Fibroblast of skin of left biceps (primary cell): ENCODE results near the gene CIB4.
A peak's percentile ranks its signal among the peaks of the same experiment; 100 is the strongest.

ENCODE experiments used
- DNase-seq, 2 experiments: peaks; one replicate each; pipeline ENCODE4 v3.0.0-alpha.2; 2013; ENCODE audit warnings: low read depth in 2 of 2

CIB4 gene

DNA sequence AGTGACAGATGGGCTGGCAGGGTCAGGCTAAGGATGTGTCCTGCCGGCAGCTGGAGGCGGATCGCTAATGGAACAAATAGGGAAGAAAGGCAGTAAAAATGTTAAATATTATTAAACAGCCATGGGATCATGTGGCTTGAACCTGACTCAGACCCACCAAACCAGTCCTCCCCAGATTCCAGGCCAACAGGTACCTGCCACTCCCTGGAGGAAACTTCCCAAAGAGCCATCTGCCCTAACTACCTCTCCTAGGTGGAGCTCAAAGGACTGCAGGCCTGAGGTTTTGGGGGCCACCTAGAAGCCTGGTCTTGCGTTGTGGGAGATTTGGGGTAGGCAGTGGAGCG is 34.3 kb downstream of the CIB4 start:
- DNase-seq = no peak

DNA sequence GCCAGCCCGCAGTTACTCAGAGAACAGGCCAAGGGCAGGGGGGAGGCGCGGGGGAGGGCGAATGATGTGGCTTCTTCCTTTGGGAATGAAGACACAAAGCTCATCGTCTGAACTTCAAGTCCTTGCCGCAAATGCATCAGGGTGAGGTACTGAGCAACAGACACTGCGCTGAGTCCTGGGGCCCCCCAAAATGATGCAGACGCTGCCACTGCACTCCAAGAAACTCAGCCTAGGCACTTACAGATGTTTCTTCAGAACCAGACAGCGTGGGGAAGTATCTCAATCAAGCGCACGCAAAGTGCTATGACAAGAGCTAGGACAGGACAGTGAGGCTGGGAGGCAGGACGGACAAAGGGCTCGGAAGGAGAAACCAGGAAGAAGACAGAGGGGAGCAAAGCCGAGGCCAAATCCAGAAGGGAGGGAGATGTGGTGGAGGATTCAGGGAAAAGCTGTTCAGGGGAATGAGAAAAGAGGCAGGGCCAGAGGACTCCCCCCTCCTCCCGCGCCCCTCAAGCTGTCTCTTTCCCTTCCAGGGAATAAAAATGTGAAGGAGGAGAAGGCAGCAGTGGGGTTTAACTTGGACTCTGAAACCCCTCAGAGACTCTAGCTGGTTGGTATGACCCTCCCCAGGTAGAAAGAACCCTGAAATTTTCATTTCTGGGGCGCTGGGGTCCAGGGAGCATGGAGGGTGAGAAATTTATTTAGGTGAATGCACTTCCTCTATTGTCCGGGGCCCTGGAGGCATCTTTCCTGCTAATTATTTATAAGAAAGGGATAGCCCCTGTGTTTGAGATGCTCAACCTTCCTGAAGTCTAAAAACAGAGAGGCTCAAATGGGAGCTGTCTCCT is 34.9 kb downstream of the CIB4 start:
- DNase-seq = no peak

DNA sequence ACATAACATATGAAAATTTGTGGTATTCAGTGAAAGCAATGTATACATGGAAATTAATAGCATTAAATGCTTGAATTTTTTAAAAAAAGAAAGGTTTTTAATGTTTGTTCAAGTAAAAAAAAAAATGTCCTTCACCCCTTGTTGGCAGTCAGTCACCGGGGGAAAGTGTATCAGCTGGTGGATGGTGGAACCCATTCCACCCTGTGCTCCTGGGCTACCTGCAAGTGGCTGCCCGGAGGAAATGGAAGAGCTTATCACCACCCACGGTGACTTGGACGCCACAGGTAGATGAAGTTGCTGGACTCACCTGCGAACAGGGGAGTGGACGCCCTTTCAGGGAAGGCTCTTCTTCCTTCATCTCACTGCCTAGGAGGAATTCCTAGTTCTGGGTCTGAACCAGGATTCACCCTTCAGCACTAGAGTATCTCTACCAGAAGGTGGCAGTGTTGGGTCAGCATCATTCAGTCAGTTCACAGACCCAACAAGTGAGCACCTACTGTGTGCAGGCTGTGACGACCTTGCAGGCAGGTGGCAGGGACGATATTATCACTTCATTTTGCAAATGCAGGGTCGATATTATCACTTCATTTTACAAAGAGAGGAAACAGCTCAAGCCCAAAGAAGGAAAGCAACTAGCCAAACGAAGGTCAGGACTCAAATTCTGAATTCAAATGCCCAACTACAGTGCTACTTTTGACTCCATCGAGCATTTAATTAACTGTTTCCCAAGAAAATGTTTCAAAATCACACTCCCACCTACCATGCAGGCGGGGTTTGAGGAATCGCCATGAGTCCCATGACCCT is 35.8 kb downstream of the CIB4 start:
- peak; percentile 0 to 1 for DNase-seq

DNA sequence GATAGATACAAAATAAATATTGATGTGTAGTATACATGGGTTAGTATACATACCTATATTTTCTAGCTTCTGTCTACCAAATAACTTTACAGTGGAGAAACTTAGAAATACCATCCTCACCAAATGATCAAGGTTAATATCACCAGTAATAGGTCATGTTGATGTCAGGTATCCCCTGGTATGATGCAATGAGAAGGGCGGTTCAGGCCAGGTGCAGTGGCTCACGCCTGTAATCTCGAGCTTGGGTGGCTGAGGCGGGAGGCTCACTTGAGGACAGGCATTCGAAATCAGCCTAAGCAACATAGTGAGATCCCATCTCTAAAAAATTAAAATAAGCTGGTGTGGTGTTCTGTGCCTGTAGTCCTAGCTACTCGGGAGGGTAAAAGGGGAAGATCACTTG is 38.6 kb downstream of the CIB4 start:
- DNase-seq = no peak

DNA sequence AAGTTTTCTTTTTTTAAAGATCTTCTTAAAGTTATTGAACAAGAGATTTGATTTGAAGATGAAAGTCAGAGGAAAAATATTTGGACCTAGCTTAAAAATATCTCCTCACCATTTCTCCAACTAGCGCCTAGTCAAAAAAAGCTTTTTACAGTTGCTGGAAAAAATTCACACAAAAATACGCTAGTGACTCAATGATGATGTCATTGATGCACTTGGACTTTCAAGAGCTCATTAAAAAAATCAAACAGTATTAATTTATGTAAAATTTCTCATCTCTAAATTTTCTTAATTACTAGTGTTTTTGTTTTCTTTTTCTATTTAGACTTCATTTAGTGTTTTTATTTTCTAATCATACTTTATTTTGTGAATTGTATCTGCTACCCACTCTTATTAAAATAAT is 41.8 kb downstream of the CIB4 start:
- no peak for DNase-seq

DNA sequence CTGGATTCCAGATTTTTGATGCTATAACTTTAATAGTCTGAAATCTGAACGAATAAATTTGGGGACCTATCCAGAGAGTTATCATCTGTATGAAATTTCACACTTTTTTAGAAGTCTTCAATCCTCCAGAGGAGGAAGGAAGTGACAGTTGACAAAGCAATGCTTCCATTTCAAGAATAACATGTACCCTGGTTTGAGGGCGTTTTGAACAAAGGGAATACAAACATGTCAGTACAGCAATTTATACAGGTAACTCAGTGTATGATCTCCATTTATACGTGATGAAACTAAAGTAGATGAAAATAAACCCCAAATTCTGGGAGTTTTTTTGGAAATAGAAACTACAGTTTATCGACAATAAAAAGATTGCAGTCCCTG is 42.2 kb downstream of the CIB4 start:
- DNase-seq = no peak

DNA sequence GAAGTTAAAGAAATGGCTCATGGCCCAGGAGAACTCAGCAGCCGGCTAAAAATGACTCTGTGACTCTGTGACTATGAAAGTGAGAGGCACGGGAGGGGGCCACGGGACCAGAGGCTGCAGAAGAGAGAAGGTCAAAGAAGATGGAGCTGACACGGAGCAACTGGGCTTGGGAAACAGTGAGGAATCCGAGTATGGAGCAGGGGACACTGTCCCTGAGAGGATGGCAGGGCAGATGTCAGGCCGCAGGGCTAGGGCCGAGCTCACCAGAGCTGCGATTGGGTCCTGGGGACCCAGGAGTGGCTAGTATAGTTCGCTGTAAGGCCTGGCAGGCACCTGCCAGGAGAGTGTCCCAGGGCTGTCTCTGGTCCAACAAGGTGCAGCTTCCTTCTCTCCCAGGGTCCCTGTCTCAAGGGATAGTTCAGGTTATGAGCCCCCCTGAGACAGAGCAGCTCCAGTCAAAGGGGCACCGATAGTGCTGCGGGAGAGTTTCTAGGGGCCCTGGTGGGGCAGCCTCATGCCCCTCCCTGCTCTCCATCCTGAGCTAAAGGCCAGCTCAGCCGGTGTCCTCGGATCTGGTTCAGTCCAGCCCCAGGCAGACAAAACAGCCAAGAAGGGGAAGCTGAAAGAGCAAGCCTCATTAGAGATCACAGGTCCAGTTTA is 42.7 kb downstream of the CIB4 start:
- no peak for DNase-seq

DNA sequence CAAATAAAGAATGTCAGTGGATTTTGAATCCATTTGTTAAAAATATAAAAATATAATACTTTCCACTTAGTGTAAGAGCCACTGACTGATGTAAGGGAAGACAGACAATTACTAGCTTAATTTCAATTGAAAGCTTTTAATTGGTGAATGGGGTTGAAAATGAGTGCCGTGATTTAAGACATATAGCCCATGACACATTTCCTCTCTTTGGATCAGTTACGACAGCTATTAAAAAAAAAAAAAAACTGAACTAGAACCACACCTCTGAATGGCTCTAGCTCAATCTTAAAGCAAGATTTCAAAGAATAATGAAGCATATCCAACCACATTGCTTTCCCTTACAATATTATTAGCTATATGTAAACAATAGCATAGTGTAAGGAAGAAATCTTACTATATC is 44.0 kb downstream of the CIB4 start:
- DNase-seq = no peak

DNA sequence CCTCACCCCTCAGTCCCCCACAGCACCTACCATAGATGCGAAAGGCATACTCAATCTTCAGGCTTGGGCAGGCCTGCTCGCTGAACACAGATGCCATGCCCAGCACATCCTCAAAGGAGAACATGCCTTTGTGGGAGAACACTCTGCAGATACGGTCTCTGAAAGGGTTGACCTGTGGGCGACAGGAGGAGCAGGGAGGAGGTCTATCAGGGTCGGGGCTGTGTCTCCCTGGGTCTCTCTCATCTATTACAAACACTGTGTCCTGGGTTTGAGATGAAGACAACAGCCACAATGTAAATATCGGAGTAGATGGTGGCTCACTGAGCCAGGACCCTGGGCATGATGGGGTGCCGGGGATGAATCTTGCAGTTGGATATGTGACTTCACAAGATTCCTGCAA is 46.0 kb downstream of the CIB4 start:
- DNase-seq = no peak

DNA sequence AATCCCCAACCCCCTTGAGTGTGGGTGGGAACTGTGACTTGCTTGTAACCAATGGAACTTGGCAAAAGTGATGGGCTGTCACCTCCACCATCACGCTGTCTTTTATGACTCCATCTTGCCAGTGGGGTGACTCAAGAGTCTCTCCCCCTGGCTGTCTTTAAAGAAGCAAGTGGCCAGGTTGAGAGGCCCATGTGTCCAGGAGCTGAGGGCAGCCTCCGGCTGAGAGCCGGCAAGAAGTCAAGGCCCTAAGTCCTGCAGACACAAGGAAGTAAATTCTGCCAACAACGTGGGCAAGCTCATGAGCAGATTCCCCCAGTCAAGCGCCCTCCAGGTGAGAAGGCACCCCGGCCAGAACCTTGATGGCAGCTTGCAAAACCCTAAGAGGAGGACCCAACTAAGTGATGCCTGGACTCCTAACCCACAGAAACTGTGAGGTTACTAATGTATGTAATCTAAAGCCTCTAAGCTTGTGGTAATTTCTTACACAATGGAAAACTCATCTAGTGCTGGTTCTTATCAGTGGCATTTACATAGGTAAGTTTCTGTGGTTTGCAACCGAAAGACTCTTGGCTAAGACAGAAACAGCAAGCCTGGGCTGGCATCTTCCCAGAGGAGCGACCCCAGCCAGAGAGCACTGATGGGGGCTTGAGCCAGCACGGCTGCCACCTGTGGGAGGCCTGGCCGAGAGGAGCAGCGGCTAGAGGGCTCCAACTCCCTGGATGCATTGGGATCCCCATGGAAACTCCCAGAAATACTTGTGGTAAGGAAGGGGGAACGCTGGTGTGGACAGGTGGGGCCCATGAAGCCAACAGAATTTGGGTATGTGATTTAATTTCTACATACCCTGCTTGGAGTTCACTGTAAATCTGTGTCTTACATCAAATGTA is 49.3 kb downstream of the CIB4 start:
- DNase-seq = no peak

DNA sequence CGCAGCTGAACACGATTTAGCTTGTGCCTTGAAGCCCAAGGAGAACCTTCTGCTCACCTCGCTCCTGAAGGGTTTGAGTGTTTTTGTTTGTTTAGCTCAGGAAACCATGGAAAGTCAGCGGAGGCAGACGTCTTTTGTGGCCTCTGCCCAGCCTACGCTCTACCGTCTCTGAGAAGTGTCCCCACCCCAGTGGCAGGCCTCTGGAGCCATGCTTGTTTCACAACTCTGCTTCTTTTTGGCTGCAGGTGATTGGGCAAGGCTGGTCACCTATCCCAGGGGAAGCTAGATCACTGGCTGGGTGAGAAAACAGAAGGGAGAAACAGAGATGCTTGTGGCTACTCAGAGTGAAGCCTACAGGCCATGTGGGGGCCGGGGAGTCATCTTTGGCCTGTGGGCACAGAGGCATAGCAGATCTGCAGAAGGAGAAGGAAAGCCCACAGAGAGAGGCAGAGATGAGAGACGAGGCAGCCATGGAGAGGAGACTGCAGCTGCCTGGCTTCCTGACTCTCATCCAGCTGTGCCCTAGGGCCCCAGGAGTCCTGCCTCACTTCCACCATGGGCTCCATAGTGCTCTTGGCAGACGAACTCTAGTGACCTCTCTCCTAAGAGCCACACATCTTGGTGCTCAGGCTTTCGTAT is 50.1 kb downstream of the CIB4 start:
- no peak for DNase-seq

DNA sequence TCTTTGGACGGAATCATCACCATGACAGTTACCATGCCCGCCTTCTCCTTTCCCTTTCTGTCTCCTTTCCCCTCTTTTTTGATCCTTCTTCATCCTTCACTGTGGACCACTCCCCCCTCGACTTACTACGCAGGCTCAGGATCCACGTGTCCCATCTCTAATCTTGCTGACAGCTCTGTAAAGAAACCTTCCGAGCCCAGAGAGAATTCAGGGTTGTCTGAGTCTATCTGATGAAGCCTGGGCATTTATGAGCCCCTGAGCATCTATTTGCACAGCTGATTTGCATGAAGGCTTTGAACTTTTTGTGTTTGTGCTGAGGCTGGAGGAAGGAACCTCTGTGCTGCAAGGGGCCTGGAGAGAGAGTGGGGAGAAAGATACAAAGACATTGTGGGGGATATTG is 50.7 kb downstream of the CIB4 start:
- DNase-seq = no peak

DNA sequence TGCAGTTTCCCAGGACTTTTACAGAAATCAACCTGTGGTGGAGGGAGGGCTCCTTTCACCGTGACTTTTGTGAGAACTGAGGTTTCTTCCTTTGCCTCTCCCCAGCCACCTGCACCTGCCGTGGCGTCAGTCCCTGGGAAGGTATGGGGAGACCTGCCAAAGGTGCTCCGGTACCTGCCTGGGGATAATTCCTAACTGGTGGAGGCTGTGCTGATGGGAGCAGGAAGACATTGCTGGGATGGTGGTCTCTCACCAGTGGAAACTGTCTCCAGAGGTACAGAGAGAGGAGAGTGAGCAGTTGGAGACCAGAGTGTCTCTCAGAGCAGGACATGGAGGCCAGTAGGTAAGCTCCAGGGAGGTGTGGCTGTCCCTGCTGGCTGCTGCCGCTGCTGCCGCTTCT is 52.6 kb downstream of the CIB4 start:
- DNase-seq = no peak

DNA sequence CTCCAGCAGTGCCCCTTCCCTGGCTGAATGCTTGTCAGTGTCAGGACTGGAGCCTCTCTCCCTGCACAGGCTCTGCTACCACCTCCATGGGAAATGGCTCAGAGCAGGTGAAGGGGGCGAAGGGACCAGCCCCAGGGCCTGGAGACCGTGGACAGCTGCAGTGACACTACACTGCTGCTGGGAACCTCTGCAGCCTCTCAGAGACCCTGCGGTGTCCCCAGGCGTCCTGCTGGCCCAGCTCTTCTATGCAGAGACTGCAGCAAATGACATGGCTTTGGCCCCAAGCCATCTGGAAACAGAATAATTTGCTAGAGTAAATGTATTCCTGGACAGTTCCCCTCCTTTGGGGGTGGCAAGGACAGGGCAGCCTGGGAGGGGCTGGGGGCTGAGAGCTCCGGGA is 53.2 kb downstream of the CIB4 start:
- DNase-seq = no peak

DNA sequence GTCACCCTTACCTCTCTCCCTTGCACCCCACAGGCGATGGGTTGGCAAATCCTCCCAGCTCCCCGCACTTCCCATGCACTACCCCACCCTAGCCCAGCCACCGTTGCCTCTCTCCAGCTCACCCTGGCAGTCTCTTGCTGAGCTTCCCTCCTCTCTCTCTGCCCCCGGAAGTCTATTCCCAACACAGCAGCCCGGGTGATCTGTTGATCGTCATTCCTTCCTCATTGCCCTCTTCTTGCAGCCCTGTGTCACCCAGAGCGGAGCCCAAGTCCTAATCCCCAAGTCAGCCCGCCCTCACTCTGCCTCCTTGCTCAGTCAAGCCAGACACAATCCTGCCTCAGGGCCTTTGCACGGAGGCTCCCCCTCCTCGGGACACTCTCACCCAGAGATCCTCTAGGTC is 55.2 kb downstream of the CIB4 start:
- no peak for DNase-seq

DNA sequence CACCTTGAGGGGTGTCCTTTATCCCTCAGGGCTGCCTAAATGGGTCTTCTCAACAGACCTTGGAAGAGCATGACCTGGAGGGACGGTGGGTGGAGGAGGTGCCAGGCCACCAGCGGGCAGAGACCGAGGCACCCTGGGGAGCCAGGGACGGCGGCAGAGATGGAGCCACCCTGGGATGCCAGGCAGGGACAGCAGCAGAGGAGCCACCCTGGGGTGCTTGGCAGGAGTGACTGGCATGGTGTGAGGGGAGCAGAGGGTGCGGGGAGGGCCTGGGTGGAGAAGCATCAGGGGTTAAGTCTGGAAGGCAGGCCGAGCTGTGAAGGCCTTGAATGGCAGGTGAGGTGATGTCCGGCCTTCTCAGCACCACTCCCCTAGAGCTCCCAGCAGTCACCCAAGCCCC is 56.1 kb downstream of the CIB4 start:
- no peak for DNase-seq

DNA sequence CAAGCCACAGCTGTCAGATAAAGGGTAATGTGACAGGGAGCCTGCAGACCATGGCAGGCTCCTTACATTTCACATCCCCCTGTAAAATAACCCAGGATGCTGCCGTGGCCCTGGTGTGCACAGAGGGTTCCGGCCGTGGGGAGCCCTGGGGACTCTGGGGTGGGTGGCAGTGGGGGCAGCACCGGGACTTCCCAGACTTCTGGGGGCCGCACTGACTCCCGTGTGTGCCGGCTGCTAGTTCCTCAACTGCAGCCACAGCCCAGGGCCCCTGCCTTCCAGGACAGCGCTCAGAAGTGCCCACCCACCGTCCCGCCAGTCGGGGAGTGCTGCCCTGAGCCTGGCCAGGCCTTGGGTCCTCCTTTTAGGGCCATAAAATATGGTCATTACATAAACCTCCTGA is 56.5 kb downstream of the CIB4 start:
- no peak for DNase-seq

DNA sequence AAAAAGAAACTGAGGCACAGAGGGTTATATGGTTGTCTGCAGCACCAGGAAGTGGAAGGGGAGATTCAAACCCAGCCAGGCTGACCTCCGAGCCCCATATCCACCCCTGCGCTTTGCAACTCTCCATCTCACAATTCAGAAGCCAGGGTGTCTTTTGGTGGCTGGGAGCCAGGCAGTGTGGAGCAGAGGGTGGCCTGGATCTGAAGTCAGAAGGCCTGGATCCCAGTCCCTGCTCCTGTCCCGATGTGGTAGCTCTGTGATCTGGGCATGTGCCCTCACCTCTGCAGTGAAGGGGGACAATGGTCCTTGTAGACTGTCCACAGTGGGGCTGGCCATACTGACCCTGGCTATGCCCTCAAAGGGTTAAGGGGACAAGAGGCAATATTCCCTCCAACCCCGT is 57.0 kb downstream of the CIB4 start:
- DNase-seq = no peak

DNA sequence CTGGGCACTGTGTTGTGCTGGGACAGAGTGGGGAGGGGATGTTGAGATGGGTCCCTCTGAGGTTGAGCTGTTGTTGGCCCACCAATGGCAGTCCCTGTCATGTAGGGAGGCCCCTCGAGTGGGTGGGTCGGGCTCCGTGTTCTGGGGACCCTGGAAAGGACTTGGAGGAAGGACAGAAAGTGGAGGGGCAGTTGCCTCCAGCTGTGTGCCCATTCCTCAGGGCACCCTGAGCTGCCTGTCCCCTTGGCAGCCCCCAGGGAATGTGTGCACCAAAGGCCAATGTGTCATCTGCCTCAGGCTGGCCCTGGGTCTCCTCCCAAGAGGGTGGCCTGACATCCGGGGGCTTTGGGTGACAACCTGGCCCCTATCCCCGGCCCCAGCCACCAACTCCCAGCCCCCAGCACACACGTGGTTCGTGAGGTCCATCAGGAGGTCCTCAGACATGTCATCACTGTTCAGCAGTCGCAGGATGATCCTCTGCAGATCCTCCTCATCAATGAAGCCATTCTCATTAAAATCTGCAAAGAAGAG is 57.7 kb downstream of the CIB4 start:
- no peak for DNase-seq

DNA sequence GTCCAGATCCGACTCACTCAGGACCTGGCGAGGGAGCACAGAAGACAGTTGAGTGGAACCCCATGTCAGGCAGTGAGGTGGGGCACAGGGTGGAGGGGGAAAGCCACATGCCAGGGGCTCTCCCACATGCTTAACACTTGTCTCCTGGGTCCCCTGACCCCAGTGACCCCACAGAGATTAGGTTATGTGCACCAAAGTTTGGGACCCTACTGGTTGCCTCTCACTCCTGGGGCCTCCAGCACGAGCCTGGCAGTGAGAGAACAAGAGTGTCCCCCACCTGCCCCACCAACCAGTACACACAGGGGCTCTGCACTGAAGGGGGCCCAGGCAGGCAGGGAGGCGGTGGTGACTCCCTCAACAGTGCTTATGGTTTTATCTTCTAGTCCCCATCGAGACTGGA is 58.3 kb downstream of the CIB4 start:
- no peak for DNase-seq
